ENCODE measurements around the gene SLC29A1.

DNA sequence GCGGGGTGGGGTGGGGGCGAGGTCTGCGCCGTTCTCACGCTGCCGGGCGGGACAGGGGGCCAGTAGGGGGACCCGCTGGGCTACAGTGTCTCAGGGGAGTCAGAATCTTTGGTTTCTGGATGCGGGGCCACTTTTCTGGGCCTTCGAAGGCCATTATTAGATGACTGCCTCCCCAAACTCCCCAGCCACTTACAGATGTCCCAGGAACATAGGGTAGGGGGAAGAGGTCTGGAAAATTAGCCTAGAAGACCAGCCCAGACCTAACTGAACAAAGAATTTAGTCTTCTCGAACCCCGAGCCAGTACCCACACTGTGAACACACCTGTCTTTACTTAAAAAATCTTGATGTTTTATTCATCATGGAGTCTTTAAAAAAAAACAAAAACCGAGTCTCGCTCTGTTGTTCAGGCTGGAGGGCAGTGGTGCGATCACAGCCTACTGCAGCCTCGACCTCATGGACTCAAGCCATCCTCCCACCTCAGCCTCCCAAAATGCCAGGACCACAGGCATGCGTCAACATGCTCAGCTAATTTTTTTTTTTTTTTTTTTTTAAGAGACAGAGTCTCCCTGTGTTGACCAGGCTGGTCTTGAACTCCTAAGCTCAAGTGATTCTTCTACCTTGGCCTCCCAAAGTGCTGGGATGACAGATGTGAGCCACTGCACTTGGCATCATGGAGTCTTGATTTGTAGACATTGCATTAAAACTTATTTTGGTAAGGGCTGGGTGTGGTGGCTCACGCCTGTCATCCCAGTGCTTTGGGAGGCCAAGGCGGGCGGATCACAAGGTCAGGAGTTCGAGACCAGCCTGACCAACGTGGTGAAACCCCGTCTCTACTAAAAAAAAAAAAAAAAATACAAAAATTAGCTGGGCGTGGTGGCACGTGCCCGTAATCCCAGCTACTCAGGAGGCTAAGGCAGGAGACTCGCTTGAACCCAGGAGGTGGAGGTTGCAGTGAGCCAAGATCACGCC is 3.3 kb upstream of the SLC29A1 start:
- TF ChIP-seq, protein P1, sequence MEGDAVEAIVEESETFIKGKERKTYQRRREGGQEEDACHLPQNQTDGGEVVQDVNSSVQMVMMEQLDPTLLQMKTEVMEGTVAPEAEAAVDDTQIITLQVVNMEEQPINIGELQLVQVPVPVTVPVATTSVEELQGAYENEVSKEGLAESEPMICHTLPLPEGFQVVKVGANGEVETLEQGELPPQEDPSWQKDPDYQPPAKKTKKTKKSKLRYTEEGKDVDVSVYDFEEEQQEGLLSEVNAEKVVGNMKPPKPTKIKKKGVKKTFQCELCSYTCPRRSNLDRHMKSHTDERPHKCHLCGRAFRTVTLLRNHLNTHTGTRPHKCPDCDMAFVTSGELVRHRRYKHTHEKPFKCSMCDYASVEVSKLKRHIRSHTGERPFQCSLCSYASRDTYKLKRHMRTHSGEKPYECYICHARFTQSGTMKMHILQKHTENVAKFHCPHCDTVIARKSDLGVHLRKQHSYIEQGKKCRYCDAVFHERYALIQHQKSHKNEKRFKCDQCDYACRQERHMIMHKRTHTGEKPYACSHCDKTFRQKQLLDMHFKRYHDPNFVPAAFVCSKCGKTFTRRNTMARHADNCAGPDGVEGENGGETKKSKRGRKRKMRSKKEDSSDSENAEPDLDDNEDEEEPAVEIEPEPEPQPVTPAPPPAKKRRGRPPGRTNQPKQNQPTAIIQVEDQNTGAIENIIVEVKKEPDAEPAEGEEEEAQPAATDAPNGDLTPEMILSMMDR (IDR thresholded peaks at IDR 0.05; ENCODE audit: low read depth, low read length, missing input control) = no peak
- TF ChIP-seq, protein P2, sequence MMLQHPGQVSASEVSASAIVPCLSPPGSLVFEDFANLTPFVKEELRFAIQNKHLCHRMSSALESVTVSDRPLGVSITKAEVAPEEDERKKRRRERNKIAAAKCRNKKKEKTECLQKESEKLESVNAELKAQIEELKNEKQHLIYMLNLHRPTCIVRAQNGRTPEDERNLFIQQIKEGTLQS (IDR thresholded peaks at IDR 0.05) = no peak
- no peak for TF ChIP-seq RAD21 (IDR thresholded peaks at IDR 0.05)
- no peak for TF ChIP-seq EGR1 (IDR thresholded peaks at IDR 0.05; ENCODE audit: low read depth in 2 of 2)
- TF ChIP-seq GABPA (IDR thresholded peaks at IDR 0.05 in 1 of 2, conservative IDR thresholded peaks at IDR 0.05 in 1 of 2) = no peak
- no peak for TF ChIP-seq RXRA (IDR thresholded peaks at IDR 0.05)
- TF ChIP-seq NR2F2 (IDR thresholded peaks at IDR 0.05) = no peak
- TF ChIP-seq TAF1 (conservative IDR thresholded peaks at IDR 0.05) = no peak
- TF ChIP-seq, protein P3, sequence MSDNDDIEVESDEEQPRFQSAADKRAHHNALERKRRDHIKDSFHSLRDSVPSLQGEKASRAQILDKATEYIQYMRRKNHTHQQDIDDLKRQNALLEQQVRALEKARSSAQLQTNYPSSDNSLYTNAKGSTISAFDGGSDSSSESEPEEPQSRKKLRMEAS (IDR thresholded peaks at IDR 0.05) = no peak
- TF ChIP-seq FOXA2 (IDR thresholded peaks at IDR 0.05) = no peak
- TF ChIP-seq, protein P4, sequence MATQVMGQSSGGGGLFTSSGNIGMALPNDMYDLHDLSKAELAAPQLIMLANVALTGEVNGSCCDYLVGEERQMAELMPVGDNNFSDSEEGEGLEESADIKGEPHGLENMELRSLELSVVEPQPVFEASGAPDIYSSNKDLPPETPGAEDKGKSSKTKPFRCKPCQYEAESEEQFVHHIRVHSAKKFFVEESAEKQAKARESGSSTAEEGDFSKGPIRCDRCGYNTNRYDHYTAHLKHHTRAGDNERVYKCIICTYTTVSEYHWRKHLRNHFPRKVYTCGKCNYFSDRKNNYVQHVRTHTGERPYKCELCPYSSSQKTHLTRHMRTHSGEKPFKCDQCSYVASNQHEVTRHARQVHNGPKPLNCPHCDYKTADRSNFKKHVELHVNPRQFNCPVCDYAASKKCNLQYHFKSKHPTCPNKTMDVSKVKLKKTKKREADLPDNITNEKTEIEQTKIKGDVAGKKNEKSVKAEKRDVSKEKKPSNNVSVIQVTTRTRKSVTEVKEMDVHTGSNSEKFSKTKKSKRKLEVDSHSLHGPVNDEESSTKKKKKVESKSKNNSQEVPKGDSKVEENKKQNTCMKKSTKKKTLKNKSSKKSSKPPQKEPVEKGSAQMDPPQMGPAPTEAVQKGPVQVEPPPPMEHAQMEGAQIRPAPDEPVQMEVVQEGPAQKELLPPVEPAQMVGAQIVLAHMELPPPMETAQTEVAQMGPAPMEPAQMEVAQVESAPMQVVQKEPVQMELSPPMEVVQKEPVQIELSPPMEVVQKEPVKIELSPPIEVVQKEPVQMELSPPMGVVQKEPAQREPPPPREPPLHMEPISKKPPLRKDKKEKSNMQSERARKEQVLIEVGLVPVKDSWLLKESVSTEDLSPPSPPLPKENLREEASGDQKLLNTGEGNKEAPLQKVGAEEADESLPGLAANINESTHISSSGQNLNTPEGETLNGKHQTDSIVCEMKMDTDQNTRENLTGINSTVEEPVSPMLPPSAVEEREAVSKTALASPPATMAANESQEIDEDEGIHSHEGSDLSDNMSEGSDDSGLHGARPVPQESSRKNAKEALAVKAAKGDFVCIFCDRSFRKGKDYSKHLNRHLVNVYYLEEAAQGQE (IDR thresholded peaks at IDR 0.05) = no peak
- no peak for TF ChIP-seq FOXA1 (IDR thresholded peaks at IDR 0.05)
- TF ChIP-seq SP1 (IDR thresholded peaks at IDR 0.05) = no peak
- TF ChIP-seq, protein P5, sequence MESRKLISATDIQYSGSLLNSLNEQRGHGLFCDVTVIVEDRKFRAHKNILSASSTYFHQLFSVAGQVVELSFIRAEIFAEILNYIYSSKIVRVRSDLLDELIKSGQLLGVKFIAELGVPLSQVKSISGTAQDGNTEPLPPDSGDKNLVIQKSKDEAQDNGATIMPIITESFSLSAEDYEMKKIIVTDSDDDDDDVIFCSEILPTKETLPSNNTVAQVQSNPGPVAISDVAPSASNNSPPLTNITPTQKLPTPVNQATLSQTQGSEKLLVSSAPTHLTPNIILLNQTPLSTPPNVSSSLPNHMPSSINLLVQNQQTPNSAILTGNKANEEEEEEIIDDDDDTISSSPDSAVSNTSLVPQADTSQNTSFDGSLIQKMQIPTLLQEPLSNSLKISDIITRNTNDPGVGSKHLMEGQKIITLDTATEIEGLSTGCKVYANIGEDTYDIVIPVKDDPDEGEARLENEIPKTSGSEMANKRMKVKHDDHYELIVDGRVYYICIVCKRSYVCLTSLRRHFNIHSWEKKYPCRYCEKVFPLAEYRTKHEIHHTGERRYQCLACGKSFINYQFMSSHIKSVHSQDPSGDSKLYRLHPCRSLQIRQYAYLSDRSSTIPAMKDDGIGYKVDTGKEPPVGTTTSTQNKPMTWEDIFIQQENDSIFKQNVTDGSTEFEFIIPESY (IDR thresholded peaks at IDR 0.05) = no peak
